ENCODE measurements around the gene CIBAR2.

DNA sequence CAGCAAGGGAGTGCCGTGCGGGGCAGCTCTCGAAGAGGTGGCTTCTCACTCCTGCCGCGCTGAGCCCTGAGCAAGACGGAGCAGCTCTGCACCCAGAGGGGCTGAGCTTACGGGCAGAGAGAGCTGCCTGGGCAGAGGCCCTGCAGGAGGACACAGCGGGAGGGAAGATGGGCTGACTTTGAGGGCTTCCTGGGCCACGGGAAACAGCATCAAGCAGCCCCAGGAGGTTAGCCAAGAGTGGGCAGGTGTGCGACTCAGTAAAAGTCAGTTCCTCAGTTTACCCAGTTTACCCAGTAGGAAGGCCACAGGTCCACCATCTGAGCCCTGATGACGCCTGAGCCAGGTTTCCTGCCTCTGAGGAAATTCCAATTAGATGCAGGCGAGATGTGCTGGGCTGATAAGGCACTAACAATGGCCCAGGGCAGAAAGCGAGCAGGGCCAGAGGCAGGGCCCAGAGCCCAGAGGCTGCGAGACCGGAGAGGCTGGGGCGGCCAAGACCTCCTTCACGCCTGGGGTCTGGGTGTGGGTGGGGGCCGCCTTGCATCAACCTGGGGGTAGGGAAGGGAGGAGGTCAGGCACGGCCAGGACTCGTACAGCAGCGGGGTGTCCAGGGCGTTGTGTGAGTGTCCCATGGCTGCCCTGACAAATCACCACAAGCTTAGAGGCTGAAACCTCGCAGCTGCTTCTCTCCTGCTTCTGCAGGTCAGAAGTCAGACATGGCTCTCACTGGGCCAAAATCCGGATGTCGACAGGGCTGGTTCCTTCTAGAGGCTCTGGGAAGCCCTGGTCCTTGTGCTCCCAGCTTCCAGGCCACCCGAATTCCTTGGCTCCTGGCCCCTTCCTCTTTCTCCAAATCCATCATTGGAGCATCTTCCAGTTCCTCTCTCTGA is 32.0 kb upstream of the CIBAR2 start:
- TF ChIP-seq, protein P1, sequence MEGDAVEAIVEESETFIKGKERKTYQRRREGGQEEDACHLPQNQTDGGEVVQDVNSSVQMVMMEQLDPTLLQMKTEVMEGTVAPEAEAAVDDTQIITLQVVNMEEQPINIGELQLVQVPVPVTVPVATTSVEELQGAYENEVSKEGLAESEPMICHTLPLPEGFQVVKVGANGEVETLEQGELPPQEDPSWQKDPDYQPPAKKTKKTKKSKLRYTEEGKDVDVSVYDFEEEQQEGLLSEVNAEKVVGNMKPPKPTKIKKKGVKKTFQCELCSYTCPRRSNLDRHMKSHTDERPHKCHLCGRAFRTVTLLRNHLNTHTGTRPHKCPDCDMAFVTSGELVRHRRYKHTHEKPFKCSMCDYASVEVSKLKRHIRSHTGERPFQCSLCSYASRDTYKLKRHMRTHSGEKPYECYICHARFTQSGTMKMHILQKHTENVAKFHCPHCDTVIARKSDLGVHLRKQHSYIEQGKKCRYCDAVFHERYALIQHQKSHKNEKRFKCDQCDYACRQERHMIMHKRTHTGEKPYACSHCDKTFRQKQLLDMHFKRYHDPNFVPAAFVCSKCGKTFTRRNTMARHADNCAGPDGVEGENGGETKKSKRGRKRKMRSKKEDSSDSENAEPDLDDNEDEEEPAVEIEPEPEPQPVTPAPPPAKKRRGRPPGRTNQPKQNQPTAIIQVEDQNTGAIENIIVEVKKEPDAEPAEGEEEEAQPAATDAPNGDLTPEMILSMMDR (IDR thresholded peaks at IDR 0.05; ENCODE audit: low read depth, low read length): no peak
- no peak for TF ChIP-seq EZH2phosphoT487 (IDR thresholded peaks at IDR 0.05; ENCODE audit: low read depth)

Measured in OCI-LY3 (cell line).